Testis (tissue), 3 donors: Measurements from ENCODE around the gene REPIN1. TPM values are rescaled to one million over a fixed set of nuclear protein-coding genes. Genes with fewer than 3 reads are reported as not detected.

Experiments
- DNase-seq: peaks from one replicate; pipeline ENCODE4 v3.0.0-alpha.2; 2019
- H3K27ac ChIP-seq, 2 donors: fragments of 200-600 bp; sonication (generic); one replicate each; pipeline ENCODE4 v1.5.1; 2019
- H3K27me3 ChIP-seq: fragments of 200-600 bp; sonication (generic); one replicate; pipeline ENCODE4 v1.5.1; 2019
- H3K36me3 ChIP-seq: fragments of 200-600 bp; sonication (generic); one replicate; pipeline ENCODE4 v1.5.1; 2017; ENCODE audit warnings: low read depth; ENCODE audit errors: missing control alignments
- H3K4me1 ChIP-seq: fragments of 200-600 bp; sonication (generic); one replicate; pipeline ENCODE4 v1.5.1; 2019
- H3K4me3 ChIP-seq, 2 donors: fragments of 200-600 bp; sonication (generic); one replicate each; pipeline ENCODE4 v1.5.1; 2017 to 2019
- H3K9me3 ChIP-seq: fragments of 200-600 bp; sonication (generic); one replicate; pipeline ENCODE4 v1.5.1; 2017
- POLR2A ChIP-seq: fragments of 450-650 bp; IDR thresholded peaks from one replicate; pipeline ENCODE4 v1.6.1; 2017; ENCODE audit warnings: antibody characterized with exemption, mild to moderate bottlenecking, moderate library complexity
- WGBS, 2 donors: methylation state at CpG; one replicate each; pipeline ENCODE4 v1.1.5; 2018; 5-methylcytosine and 5-hydroxymethylcytosine counted together
- intact Hi-C: fragments of 100-400 bp; cut with DNase I; formaldehyde crosslinking; loops from one replicate; pipeline ENCODE4 v1.15.1; 2023; ENCODE audit warnings: low total_unique reads
- polyA plus RNA-seq: library from polyadenylated mRNA; stranded (reverse); fragments of 350-450 nt; fragmentation: Illumina TruSeq; extraction: RNeasy Lipid Tissue Mini Kit (QIAGEN cat#74804); gene quantifications from one replicate; pipeline ENCODE4 v1.2.3, GENCODE V29; 2014; ENCODE audit warnings: low read depth, low replicate concordance; ENCODE audit not compliant: insufficient read depth
- total RNA-seq, 2 donors: library from RNA; depleted of rRNA; stranded (reverse); fragments of >200 nt; gene quantifications; one replicate each; pipeline ENCODE4 v1.2.3, GENCODE V29; 2016
- TF ChIP-seq, protein P1 (sequence below), 3 experiments: fragments of 450-650 bp in 2 of 3; fragments of 200-600 bp in 1 of 3; sonication (generic) in 1 of 3; IDR thresholded peaks; one replicate each; pipeline ENCODE4 v1.5.1; 2016 to 2019; ENCODE audit warnings: antibody characterized with exemption in 3 of 3, mild to moderate bottlenecking in 2 of 3, moderate library complexity in 1 of 3

The REPIN1 gene
- total and polyA plus RNA-seq, 3 donors from 2014 or later, result 45.4 to 73.9 (median 59.1) TPM

- Histone ChIP-seq H3K4me3 (no peak overlapping the region), H3K27me3 (no peaks in the 10 kb centered on the region), H3K36me3 (no peaks in the 10 kb centered on the region), H3K27ac (no peak overlapping the region), H3K4me1 (peaks cover 11% of the 10 kb centered on the region), H3K9me3 (no peaks in the 10 kb centered on the region)
- TF ChIP-seq POLR2A, result no peak
- TF ChIP-seq, protein P1, sequence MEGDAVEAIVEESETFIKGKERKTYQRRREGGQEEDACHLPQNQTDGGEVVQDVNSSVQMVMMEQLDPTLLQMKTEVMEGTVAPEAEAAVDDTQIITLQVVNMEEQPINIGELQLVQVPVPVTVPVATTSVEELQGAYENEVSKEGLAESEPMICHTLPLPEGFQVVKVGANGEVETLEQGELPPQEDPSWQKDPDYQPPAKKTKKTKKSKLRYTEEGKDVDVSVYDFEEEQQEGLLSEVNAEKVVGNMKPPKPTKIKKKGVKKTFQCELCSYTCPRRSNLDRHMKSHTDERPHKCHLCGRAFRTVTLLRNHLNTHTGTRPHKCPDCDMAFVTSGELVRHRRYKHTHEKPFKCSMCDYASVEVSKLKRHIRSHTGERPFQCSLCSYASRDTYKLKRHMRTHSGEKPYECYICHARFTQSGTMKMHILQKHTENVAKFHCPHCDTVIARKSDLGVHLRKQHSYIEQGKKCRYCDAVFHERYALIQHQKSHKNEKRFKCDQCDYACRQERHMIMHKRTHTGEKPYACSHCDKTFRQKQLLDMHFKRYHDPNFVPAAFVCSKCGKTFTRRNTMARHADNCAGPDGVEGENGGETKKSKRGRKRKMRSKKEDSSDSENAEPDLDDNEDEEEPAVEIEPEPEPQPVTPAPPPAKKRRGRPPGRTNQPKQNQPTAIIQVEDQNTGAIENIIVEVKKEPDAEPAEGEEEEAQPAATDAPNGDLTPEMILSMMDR (IDR thresholded peaks at IDR 0.05), result no peak
- WGBS, 2 donors, result 95 to 98% methylated on average over 4 of the region's 4 CpGs
- intact Hi-C loops, result no loop called here
- no peak for DNase-seq
Observed at GRCh38 chr7:150326657-150327268, 41.9 kb upstream of the REPIN1 start.

- Histone ChIP-seq H3K27ac (no peak overlapping the region), H3K4me1 (peaks cover 11% of the 10 kb centered on the region), H3K9me3 (no peaks in the 10 kb centered on the region), H3K27me3 (no peaks in the 10 kb centered on the region), H3K36me3 (no peaks in the 10 kb centered on the region), H3K4me3 (no peak overlapping the region)
- intact Hi-C loops, result no loop called here
- no peak for DNase-seq
- WGBS, 2 donors, result 98 to 100% methylated on average over 3 of the region's 3 CpGs
- TF ChIP-seq, protein P1 (IDR thresholded peaks at IDR 0.05), result no peak
- TF ChIP-seq POLR2A, result no peak
Observed at GRCh38 chr7:150327308-150327707, 41.3 kb upstream of the REPIN1 start.

- no peak overlapping the region for H3K4me3 ChIP-seq
- H3K27me3 ChIP-seq, result no peaks in the 10 kb centered on the region
- WGBS, 2 donors, result 74 to 83% methylated on average over 12 to 22 of the region's 22 CpGs
- intact Hi-C loops, result no loop called here
- no peaks in the 10 kb centered on the region for H3K9me3 ChIP-seq
- H3K4me1 ChIP-seq, result peaks cover 2% of the 10 kb centered on the region
- H3K36me3 ChIP-seq, result no peaks in the 10 kb centered on the region
- TF ChIP-seq, protein P1 (IDR thresholded peaks at IDR 0.05), result no peak
- no peak for TF ChIP-seq POLR2A
- DNase-seq, result no peak
- no peak overlapping the region for H3K27ac ChIP-seq
Observed at GRCh38 chr7:150329331-150330120, 39.1 kb upstream of the REPIN1 start.

DNA sequence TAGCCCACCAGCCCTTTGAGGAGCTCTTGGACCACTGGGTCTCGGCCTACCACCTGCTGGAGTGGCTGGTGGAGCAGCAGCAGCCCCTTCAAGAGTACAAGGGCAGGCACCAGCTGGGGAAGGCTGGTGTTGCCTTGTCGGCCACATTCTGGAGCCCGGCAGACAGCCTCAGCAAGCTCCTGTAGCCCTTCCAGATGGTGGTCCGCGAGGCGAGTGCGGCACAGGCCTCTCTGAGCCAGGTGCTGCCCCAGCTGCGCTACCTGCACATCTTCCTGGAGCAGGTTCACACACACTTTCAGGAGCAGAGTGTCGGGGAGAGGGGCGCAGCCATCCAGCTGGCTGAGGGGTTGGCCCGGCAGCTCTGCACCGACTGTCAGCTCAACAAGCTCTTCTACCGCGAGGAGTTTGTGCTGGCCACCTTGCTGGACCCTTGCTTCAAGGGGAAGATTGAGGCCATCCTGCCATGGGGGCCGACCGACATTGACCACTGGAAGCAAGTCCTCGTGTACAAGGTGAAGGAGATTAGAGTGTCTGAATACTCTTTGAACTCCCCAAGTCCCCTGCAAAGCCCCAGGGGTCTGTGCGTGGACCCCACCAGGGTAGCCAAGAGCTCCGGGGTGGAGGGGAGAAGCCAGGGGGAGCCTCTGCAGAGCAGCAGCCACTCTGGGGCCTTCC is 38.3 kb upstream of the REPIN1 start:
- TF ChIP-seq, protein P1 (IDR thresholded peaks at IDR 0.05), result no peak
- no peak for TF ChIP-seq POLR2A
- no peak overlapping the region for H3K27ac ChIP-seq
- intact Hi-C loops, result no loop called here
- H3K36me3 ChIP-seq, result no peaks in the 10 kb centered on the region
- WGBS, 2 donors, result 93% methylated on average over 19 of the region's 19 CpGs; no CpG with 5 or more reads in 1 of the 2 donors
- no peaks in the 10 kb centered on the region for H3K4me1 ChIP-seq
- DNase-seq, result no peak
- H3K4me3 ChIP-seq, result no peak overlapping the region
- no peaks in the 10 kb centered on the region for H3K27me3 ChIP-seq
- no peaks in the 10 kb centered on the region for H3K9me3 ChIP-seq
